Measurements from ENCODE around the gene PRKAA2.

The PRKAA2 gene

GRCh38 chr1:56643661-56644060 lies 1.5 kb upstream of the PRKAA2 start:
- Histone ChIP-seq H3F3A (ENCODE audit: insufficient read depth, low read length) (no peaks in the 10 kb centered on the region), H3K27ac (ENCODE audit: low read depth, low read length, poor library complexity, severe bottlenecking) (no peak overlapping the region), H3K4me1 (ENCODE audit: insufficient read depth, low read length, severe bottlenecking) (no peaks in the 10 kb centered on the region), H3K9me2 (ENCODE audit: low read depth, low read length) (no peaks in the 10 kb centered on the region), H3K4me2 (ENCODE audit: low read length) (no peak overlapping the region), H3K27me3 (ENCODE audit: insufficient read depth, low read length) (no peaks in the 10 kb centered on the region), H3K4me3 (ENCODE audit: low read depth, low read length, poor library complexity, severe bottlenecking) (no peak overlapping the region), H4K20me1 (ENCODE audit: insufficient read depth, low read length) (no peaks in the 10 kb centered on the region), H3K79me2 (ENCODE audit: insufficient read depth, low read length) (no peaks in the 10 kb centered on the region), H3K36me3 (ENCODE audit: insufficient read depth, low read length) (no peaks in the 10 kb centered on the region), H3K9ac (ENCODE audit: low read length) (no peak overlapping the region), H2AFZ (ENCODE audit: low read length) (no peak overlapping the region), H3K9me3 (ENCODE audit: low read length) (no peaks in the 10 kb centered on the region)
- TF ChIP-seq EZH2 (IDR thresholded peaks at IDR 0.05; ENCODE audit: borderline replicate concordance, low read length) = no peak
- no peak for TF ChIP-seq CTCF (IDR thresholded peaks at IDR 0.05; ENCODE audit: low read length)

GRCh38 chr1:56644064-56644918 lies 823 bp upstream of the PRKAA2 start:
- Histone ChIP-seq H3K9me3 (ENCODE audit: low read length) (no peaks in the 10 kb centered on the region), H4K20me1 (ENCODE audit: insufficient read depth, low read length) (no peaks in the 10 kb centered on the region), H3K27ac (ENCODE audit: low read depth, low read length, poor library complexity, severe bottlenecking) (no peak overlapping the region), H3K9me2 (ENCODE audit: low read depth, low read length) (no peaks in the 10 kb centered on the region), H3K9ac (ENCODE audit: low read length) (no peak overlapping the region), H3K4me3 (ENCODE audit: low read depth, low read length, poor library complexity, severe bottlenecking) (no peak overlapping the region), H3K36me3 (ENCODE audit: insufficient read depth, low read length) (no peaks in the 10 kb centered on the region), H3K4me1 (ENCODE audit: insufficient read depth, low read length, severe bottlenecking) (no peaks in the 10 kb centered on the region), H3K79me2 (ENCODE audit: insufficient read depth, low read length) (no peaks in the 10 kb centered on the region), H3K27me3 (ENCODE audit: insufficient read depth, low read length) (no peaks in the 10 kb centered on the region), H3F3A (ENCODE audit: insufficient read depth, low read length) (no peaks in the 10 kb centered on the region), H2AFZ (ENCODE audit: low read length) (no peak overlapping the region), H3K4me2 (ENCODE audit: low read length) (no peak overlapping the region)
- TF ChIP-seq EZH2 (IDR thresholded peaks at IDR 0.05; ENCODE audit: borderline replicate concordance, low read length) = no peak
- TF ChIP-seq CTCF (IDR thresholded peaks at IDR 0.05; ENCODE audit: low read length) = no peak

- H4K20me1 ChIP-seq (ENCODE audit: insufficient read depth, low read length) = no peaks in the 10 kb centered on the region
- H3K79me2 ChIP-seq (ENCODE audit: insufficient read depth, low read length) = no peaks in the 10 kb centered on the region
- no peaks in the 10 kb centered on the region for H3K27me3 ChIP-seq (ENCODE audit: insufficient read depth, low read length)
- no peaks in the 10 kb centered on the region for H3K9me2 ChIP-seq (ENCODE audit: low read depth, low read length)
- no peaks in the 10 kb centered on the region for H3F3A ChIP-seq (ENCODE audit: insufficient read depth, low read length)
- H3K9me3 ChIP-seq (ENCODE audit: low read length) = no peaks in the 10 kb centered on the region
- no peak overlapping the region for H3K9ac ChIP-seq (ENCODE audit: low read length)
- no peak overlapping the region for H2AFZ ChIP-seq (ENCODE audit: low read length)
- H3K36me3 ChIP-seq (ENCODE audit: insufficient read depth, low read length) = no peaks in the 10 kb centered on the region
- H3K4me2 ChIP-seq (ENCODE audit: low read length) = no peak overlapping the region
- no peaks in the 10 kb centered on the region for H3K4me1 ChIP-seq (ENCODE audit: insufficient read depth, low read length, severe bottlenecking)
- H3K4me3 ChIP-seq (ENCODE audit: low read depth, low read length, poor library complexity, severe bottlenecking) = no peak overlapping the region
- TF ChIP-seq CTCF (IDR thresholded peaks at IDR 0.05; ENCODE audit: low read length) (no peak), EZH2 (IDR thresholded peaks at IDR 0.05; ENCODE audit: borderline replicate concordance, low read length) (no peak)
- H3K27ac ChIP-seq (ENCODE audit: low read depth, low read length, poor library complexity, severe bottlenecking) = no peak overlapping the region
These were observed 677 bp downstream of the PRKAA2 start for GRCh38 chr1:56645677-56646305.
